ENCODE results near the gene CASS4.

Gene CASS4

GRCh38 chr20:56445130-56445529 is 33.1 kb downstream of the CASS4 start:
- DNase-seq (ENCODE audit: low read depth) = no peak

DNA sequence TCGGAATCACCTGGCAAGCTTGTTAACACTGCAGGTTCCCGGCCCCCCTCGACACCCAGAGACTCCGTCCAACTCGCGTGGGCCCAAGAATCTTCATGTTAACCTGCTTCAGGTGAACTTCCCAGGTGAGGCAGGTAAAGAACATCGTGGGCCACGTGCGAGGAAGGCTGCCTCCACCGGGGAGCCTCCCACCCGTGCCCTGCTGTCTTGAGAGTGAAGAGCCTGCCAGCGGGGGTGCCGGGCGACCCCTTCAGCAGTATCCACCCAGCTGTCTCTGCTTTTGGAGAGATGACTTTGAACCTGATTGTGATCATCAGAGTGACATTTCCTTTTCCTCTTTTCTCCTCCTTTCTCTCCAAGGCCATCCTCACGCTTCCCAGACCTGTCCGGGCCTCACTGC is 33.5 kb downstream of the CASS4 start:
- no peak for DNase-seq (ENCODE audit: low read depth)

DNA sequence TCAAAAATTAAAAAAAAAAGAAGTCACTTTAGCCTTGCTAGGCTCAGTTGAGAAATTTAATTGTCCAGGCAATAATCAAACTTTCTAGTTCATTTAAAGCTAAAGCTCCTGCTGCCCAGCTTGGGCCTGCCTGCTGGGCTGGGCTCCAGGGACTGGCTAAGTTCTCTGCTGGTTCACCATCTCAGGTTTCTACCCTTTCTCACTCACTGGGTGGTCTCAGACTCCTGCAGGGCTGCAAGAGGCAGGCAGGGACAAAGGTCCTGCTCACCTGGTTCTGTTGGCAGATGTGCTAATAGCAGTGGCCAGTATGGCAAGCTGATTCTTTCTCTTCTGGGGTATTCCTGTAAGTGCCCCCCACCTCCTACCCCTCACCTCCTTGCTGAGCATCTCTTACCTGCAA is 35.2 kb downstream of the CASS4 start:
- DNase-seq (ENCODE audit: low read depth) = no peak

- DNase-seq (ENCODE audit: low read depth) = no peak
Observed at GRCh38 chr20:56449459-56449858, 37.4 kb downstream of the CASS4 start.

DNA sequence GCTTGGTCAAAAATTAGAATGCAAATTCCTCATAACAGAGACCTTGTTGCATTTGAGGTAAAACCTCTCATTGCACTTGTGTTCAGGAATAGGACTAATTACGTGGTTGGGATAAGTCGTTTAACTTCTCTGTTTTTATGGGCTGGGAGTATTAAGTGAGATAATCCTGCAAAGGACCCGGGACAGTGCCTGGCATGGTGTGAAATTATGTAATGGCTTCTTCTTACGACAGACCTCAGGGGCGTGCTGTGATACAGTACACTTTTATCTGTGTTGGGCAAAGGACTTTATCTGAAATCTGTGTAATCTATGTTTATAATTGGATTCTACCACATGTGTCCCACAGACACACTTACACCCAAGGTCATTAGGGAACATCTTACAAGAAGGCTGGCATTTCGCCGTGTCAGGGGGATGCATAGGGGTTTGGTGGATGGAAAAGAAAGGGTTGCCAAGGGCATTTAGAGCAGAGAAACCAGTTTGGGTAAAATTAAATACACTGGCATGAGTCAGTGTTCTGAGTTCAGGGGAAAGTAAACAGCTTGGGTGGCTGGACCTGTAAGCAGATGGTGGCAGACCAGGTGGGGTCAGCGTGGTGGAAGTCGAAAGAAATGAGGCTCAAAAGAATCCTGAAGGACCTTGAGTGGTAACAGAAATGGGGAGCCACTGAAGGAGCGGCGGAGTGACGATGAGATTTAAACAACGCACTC is 39.2 kb downstream of the CASS4 start:
- no peak for DNase-seq (ENCODE audit: low read depth)

DNA sequence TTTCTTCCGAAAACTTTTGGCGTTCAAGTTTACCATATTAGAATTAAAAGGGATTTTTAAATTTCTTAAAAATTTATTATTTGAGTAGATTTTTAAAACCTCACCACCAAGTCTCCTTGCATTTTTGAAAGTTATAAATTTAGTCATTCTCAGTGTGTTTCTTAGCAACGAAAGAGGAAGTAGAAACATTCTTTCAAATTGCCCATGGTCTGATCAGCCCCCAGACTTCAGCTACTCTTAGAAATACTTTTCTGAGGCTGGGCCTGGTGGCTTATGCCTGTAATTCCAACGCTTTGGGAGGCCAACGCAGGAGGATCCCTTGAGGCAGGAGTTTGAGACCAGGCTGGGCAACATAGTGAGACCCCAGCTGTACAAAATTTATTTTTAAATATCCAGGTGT is 41.3 kb downstream of the CASS4 start:
- DNase-seq (ENCODE audit: low read depth) = no peak

DNA sequence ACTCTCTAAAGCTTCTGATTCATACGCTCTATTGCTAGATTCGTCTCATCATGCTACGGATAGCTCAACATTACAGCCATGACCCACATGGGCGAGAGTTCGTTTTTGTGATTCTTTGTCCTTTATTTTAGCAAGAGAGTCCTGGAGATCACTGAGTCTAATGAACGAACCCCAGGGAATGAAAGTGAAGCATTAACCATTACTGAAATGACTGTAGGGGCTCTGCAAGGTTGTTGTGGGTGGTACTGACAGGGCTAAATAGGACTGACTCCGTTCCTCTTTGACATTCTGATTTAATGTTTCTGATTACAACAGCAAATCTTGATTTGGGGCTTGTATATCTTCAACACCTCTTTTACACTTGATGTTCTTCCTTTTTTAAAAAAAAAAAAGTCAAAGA is 42.7 kb downstream of the CASS4 start:
- no peak for DNase-seq (ENCODE audit: low read depth)

DNA sequence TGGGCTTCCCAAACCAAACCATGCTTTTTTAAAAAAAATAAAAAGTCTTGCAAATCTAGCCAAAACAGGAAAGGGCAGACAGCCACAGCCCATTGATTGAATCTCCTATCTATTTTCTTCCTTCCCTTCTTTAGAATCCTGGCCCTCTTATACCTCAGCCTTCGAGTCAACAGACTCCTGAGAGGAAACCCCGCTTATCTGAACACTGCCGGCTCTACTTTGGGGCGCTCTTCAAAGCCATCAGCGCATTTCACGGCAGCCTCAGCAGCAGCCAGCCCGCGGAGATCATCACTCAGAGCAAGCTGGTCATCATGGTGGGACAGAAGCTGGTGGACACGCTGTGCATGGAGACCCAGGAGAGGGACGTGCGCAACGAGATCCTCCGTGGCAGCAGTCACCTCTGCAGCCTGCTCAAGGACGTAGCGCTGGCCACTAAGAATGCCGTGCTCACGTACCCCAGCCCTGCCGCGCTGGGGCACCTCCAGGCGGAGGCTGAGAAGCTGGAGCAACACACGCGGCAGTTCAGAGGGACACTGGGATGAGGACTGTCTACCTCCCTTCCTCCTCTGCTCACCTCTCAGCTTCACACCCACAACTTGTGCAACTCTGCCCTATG is 46.3 kb downstream of the CASS4 start:
- DNase-seq (ENCODE audit: low read depth) = no peak

DNA sequence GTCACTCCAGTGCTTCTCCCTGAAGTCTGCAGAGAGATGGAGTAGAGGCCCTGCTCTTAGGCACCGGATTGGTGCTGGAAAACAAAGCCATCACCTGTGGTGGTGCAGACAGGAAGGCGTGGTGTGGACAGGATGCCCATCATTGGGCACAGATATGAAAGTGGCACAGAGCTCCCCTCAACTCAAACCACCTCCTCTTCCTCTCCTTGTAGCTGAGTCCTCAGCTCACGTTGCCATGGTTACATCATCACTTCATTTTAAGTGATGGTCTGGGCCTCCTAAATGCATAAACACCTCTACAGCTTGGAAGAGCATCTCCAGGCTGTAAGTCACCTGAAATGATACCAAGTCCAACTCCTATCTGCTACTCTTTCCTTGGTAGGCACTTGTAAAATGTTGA is 48.4 kb downstream of the CASS4 start:
- DNase-seq (ENCODE audit: low read depth) = no peak

- DNase-seq (ENCODE audit: low read depth) = no peak
Observed at GRCh38 chr20:56461576-56461975, 49.5 kb downstream of the CASS4 start.

- no peak for DNase-seq (ENCODE audit: low read depth)
Observed at GRCh38 chr20:56463428-56463827, 51.4 kb downstream of the CASS4 start.

DNA sequence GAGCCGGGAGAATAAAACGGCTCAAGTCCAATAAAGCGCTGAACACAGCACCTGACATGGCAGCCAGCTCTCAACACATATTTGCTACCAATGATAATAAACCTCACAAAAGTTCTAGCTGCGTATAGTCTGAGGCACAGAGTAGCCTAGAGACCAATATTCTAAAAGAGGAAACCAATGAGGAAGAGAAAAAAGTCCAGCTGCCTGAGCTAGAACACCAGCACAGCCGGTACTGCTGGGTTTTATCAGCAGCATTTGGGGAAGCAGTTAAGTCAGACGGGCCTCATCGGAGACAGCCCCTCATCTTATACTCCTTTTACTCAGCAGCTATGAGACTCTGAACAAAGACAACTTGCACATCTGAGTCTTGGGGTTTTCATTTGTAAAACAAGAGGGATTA is 53.9 kb downstream of the CASS4 start:
- no peak for DNase-seq (ENCODE audit: low read depth)

GRCh38 chr20:56467968-56468315 is 55.9 kb downstream of the CASS4 start:
- no peak for DNase-seq (ENCODE audit: low read depth)

- DNase-seq (ENCODE audit: low read depth) = peak; percentile 97
Observed at GRCh38 chr20:56468316-56469076, 56.4 kb downstream of the CASS4 start, which contains the start of gene RTF2. Gene RTF2 (plus strand): TSS chr20:56468627. CDS start chr20:56468698, 71 bp downstream.

DNA sequence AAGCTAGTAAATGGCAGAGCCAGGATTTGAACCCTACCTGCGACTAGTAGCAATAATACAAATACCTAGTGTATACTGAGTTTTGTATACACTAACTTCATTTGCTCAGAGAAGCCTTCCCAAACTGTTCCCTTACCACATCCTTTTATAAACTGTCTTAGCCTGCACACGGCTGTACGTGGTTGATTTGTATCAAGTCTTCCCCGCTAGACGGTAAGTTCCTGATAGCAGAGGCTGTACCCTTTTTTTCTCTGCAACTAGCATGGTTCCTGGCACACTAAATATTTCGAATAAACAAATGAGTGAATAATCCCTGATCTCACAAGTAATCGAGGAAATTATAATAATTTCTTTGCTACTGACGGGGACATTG is 57.0 kb downstream of the CASS4 start:
- no peak for DNase-seq (ENCODE audit: low read depth)

- DNase-seq (ENCODE audit: low read depth) = no peak
Observed at GRCh38 chr20:56483970-56484369, 71.9 kb downstream of the CASS4 start.

GRCh38 chr20:56487216-56487615 is 75.2 kb downstream of the CASS4 start:
- no peak for DNase-seq (ENCODE audit: low read depth)

DNA sequence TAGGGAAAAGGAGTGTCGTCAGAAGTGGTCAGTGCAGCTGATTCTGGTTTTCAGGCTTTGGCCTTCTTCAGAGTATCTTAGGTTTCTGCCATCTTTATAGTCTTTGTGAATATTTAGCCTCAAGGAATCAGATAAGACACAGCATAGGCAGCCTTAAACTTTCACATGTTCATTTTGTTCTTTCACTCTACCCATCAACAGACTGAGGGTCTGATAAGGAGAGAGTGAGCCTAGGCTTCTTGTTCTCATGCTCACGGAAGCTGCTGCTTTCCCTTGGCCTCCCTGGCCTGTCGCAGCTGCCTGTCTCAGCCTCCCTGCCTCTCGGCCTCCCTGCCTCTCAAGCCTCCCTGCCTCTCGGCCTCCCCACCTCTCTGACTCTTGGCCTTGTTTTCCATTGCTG is 76.5 kb downstream of the CASS4 start:
- DNase-seq (ENCODE audit: low read depth) = no peak

DNA sequence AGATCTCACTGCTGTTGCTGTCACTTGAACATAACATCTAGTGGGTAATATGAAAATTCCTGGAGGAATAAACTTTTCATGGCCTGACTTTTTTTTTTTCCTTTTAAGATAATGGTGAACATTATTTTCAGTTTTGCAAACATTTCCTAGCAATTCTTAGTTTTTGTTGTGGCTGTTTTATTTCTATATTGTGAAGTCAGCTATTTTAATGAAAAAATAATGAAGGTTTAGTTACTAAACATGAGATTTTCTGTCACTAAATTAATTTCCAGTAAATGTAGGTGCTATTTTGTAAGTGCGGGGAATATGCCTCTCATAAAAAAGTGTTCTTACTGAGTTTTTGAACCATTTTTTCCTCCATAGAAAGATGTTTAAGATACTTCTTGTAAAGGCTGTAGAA is 89.1 kb downstream of the CASS4 start:
- DNase-seq (ENCODE audit: low read depth) = no peak

DNA sequence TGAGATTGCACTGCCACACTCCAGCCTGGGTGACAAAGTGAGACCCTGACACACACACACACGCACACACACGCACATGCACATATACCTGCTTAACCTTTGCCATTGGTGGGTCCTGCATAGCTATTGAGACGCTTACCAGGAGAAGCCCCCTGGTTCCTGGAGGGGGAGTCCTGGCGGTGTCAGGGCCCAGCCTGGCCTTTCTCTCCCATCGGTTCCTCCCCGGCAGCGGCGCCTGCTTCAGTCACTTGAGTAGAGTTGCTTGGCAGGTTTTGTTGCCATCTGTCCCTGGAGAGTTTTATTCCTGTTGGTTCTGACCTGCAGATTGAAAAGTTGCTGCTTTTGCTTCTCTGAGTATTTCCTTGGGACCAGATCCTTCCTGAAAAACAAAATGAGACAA is 91.9 kb downstream of the CASS4 start:
- DNase-seq (ENCODE audit: low read depth) = no peak

- DNase-seq (ENCODE audit: low read depth) = no peak
Observed at GRCh38 chr20:56504373-56505005, 92.4 kb downstream of the CASS4 start.

- DNase-seq (ENCODE audit: low read depth) = no peak
Observed at GRCh38 chr20:56506103-56506502, 94.0 kb downstream of the CASS4 start.
